Activated CD4-positive, alpha-beta T cell treated with anti-CD3 and anti-CD28 coated beads, Interleukin-2, amount 10 ng/mL, durations not matched to agents 24 days and 14 days (primary cell): ENCODE data around the gene SERPINE2. TPM values are rescaled to one million over a fixed set of nuclear protein-coding genes. Genes with fewer than 3 reads are reported as not detected.
A peak's percentile ranks its signal among the peaks of the same experiment; 100 is the strongest.

Source experiments
- DNase-seq: peaks from one replicate; pipeline ENCODE4 v3.0.0; 2022
- H3K27ac Mint-ChIP-seq: one replicate; pipeline ENCODE4 v1.8.0; 2022; ENCODE audit warnings: mild to moderate bottlenecking, mixed read lengths
- H3K27me3 Mint-ChIP-seq: one replicate; pipeline ENCODE4 v1.8.0; 2022; ENCODE audit warnings: mixed read lengths
- H3K36me3 Mint-ChIP-seq: one replicate; pipeline ENCODE4 v1.8.0; 2022; ENCODE audit warnings: low read depth, mild to moderate bottlenecking, mixed read lengths
- H3K4me1 Mint-ChIP-seq: one replicate; pipeline ENCODE4 v1.8.0; 2021; ENCODE audit warnings: mixed read lengths
- H3K4me3 Mint-ChIP-seq: one replicate; pipeline ENCODE4 v1.8.0; 2022; ENCODE audit warnings: mild to moderate bottlenecking, moderate library complexity, mixed read lengths
- H3K9me3 Mint-ChIP-seq: one replicate; pipeline ENCODE4 v1.8.0; 2021; ENCODE audit warnings: mixed read lengths
- intact Hi-C: fragments of 100-400 bp; cut with micrococcal nuclease; formaldehyde crosslinking; loops from one replicate; pipeline ENCODE4 v1.15.1; 2023
- total RNA-seq: library from RNA; stranded (reverse); gene quantifications from 2 replicates; pipeline ENCODE4 v1.2.3, GENCODE V29; 2022

SERPINE2 gene
- total RNA-seq, 1 donor from 2014 or later, result 23.2 TPM

- Mint-ChIP-seq H3K9me3 (no peaks in the 10 kb centered on the region), H3K4me1 (peaks cover 10% of the 10 kb centered on the region), H3K36me3 (peaks cover 4% of the 10 kb centered on the region), H3K4me3 (no peak overlapping the region), H3K27me3 (no peaks in the 10 kb centered on the region), H3K27ac (no peak overlapping the region)
- DNase-seq, result peak; percentile 90
- intact Hi-C loops, result loop anchor here (1.0 to 5.0 kb wide), 6 partner anchors 23 to 374 kb away; partner anchors contain the start of gene SERPINE2
These were observed 45.4 kb downstream of the SERPINE2 start for GRCh38 chr2:223993634-223994232.

GRCh38 chr2:223991611-223992010, 47.5 kb downstream of the SERPINE2 start:
- Mint-ChIP-seq H3K9me3 (no peaks in the 10 kb centered on the region), H3K27ac (no peak overlapping the region), H3K27me3 (no peaks in the 10 kb centered on the region), H3K36me3 (peaks cover 2% of the 10 kb centered on the region), H3K4me1 (peaks cover 10% of the 10 kb centered on the region), H3K4me3 (no peak overlapping the region)
- intact Hi-C loops, result loop anchor here (2.0 to 5.0 kb wide), 3 partner anchors 21 to 376 kb away; partner anchors contain the start of gene SERPINE2
- DNase-seq, result no peak

GRCh38 chr2:223989856-223990232, 49.2 kb downstream of the SERPINE2 start:
- Mint-ChIP-seq H3K27me3 (no peaks in the 10 kb centered on the region), H3K36me3 (peaks cover 2% of the 10 kb centered on the region)
- intact Hi-C loops, result loop anchor here (5.0 kb wide), 1 partner anchor 377 kb away; no protein-coding TSS in a partner anchor

DNA sequence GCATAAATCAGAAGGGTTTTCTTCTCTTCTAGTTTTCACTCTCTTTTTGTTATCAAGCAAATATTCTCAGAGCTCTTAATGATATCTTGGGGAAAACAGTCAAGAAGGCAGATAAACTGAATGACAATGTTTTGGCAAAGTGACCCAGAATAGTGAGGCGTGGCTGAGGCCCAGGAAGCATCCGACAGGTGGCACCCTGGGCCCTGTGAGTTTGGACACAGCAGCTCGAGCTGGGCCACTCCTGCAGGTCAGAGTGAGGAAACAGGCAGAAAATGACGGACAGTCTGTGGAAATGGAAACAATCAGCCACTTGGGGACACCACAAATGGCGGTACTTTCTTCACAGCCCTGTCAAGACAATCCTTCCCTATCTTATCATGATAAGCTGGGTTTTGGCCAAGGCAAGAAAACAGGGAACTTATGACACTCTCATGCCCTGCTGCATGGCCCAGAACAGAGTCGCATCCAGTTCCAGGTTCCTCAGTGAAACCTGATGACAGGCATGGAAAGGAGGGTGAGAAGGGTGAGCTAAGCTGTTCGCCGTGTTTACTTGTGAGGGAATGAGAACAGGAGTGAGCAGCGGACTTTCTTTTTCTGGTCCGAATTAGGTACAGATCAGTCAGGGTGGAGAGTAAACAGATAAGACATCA, 49.8 kb downstream of the SERPINE2 start:
- intact Hi-C loops, result no loop called here
- Mint-ChIP-seq H3K4me1 (peaks cover 3% of the 10 kb centered on the region), H3K4me3 (no peak overlapping the region), H3K36me3 (peaks cover 5% of the 10 kb centered on the region), H3K27ac (no peak overlapping the region), H3K9me3 (no peaks in the 10 kb centered on the region), H3K27me3 (no peaks in the 10 kb centered on the region)
- no peak for DNase-seq

More at GRCh38 chr2:223989856-223990232, 49.2 kb downstream of the SERPINE2 start:
- Mint-ChIP-seq H3K9me3 (no peaks in the 10 kb centered on the region), H3K4me3 (no peak overlapping the region), H3K27ac (no peak overlapping the region), H3K4me1 (peaks cover 5% of the 10 kb centered on the region)
- no peak for DNase-seq

DNA sequence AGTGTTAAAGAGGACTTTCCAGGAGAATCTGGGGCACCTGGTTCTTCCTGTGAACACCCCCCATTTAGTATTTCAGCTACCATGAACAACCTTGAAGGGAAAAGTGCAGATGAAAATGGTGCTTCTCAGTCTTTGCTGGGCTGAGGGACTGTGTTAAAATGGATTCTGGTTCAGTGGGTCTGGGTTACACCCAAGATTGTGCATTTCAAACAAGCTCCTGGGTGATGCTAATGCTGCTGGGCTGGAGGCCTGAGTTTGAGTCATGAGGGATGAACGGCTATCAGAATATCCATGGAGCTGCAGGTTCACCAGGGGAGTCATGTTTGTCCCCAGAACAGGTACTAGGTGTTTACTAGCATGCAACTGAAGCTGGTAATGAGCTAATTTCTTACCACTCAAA, 57.8 kb downstream of the SERPINE2 start:
- intact Hi-C loops, result no loop called here
- Mint-ChIP-seq H3K27me3 (no peaks in the 10 kb centered on the region), H3K27ac (no peak overlapping the region), H3K9me3 (no peaks in the 10 kb centered on the region), H3K36me3 (peaks cover 10% of the 10 kb centered on the region), H3K4me1 (no peaks in the 10 kb centered on the region), H3K4me3 (no peak overlapping the region)
- DNase-seq, result no peak

- intact Hi-C loops, result no loop called here
- Mint-ChIP-seq H3K27me3 (no peaks in the 10 kb centered on the region), H3K4me3 (no peak overlapping the region), H3K27ac (no peak overlapping the region), H3K9me3 (no peaks in the 10 kb centered on the region), H3K4me1 (no peaks in the 10 kb centered on the region), H3K36me3 (peaks cover 10% of the 10 kb centered on the region)
- no peak for DNase-seq
These were observed 58.3 kb downstream of the SERPINE2 start for GRCh38 chr2:223980803-223981202.

DNA sequence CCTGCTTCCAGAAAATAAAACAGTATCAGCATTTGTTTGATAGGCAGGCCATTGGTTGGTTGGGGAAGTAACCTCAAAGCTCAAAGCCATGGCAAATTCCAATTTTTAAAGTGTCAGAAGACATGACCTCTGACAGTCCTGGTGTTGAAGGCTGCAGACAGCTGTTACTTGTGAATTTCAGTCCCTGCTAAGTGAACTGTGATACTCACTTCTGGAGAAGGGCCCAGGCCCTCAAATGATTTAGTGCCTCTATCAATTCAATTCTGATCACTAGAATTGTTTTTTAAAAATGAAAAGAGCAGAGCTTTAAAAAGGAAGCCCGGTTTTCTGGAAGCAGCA, 58.7 kb downstream of the SERPINE2 start:
- no peak for DNase-seq
- H3K9me3 Mint-ChIP-seq, result no peaks in the 10 kb centered on the region
- H3K36me3 Mint-ChIP-seq, result peaks cover 10% of the 10 kb centered on the region
- no peak overlapping the region for H3K4me3 Mint-ChIP-seq
- intact Hi-C loops, result no loop called here
- H3K4me1 Mint-ChIP-seq, result no peaks in the 10 kb centered on the region
- H3K27ac Mint-ChIP-seq, result no peak overlapping the region
- H3K27me3 Mint-ChIP-seq, result no peaks in the 10 kb centered on the region

DNA sequence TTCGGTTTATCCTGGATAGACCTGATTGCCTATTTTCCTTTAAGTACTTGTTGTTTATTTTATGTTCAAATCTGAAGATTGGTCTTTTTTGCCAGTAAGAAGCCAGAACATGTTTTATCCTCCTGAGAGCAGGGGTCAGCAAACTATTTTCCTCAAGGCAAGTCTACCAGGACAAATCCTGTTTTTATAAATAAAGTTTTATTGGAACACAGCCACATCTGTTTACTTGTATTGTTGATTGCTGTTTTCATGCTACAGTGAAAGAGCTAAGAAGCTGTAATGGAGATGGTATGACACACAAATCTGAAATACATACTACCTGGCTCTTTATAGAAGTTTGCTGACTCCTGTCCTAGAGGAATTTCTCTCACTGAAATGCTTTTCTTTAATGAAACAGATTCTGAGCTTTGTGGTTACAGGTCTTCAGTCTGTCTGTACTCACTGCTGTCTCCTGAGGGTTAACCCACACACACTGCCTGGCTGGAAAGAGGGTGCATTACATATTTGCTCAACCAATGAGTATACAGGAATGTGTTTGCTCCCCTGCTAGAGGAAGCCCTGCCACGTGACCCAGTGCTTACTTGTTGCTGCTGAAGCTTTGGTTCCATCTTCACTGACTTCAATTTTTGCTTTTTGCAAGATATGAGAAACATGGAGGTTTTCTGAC, 59.2 kb downstream of the SERPINE2 start:
- Mint-ChIP-seq H3K27ac (no peak overlapping the region), H3K27me3 (no peaks in the 10 kb centered on the region), H3K9me3 (no peaks in the 10 kb centered on the region), H3K4me3 (no peak overlapping the region), H3K36me3 (peaks cover 10% of the 10 kb centered on the region), H3K4me1 (no peaks in the 10 kb centered on the region)
- intact Hi-C loops, result no loop called here
- DNase-seq, result no peak

DNA sequence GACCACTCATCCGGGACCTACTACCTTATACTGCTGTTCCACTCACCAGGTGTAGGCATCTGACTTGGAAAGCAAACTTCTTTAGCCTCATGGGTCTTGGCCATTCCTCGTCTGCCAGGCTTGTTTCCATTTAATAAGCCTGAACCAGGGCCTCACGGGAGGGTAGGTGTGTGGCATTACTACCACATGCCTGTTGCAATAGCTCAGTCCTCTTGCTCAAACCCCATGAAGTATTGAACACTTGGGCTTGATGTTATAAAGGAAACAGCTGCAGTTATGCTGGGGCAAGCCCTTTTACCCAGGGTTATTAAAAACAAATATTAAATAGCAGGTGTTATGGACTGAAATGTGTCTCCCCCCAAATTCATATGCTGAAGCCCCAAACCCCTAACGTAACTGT, 60.6 kb downstream of the SERPINE2 start:
- peaks cover 4% of the 10 kb centered on the region for H3K36me3 Mint-ChIP-seq
- DNase-seq, result no peak
- H3K4me1 Mint-ChIP-seq, result no peaks in the 10 kb centered on the region
- no peak overlapping the region for H3K4me3 Mint-ChIP-seq
- H3K9me3 Mint-ChIP-seq, result no peaks in the 10 kb centered on the region
- no peak overlapping the region for H3K27ac Mint-ChIP-seq
- intact Hi-C loops, result no loop called here
- H3K27me3 Mint-ChIP-seq, result no peaks in the 10 kb centered on the region

GRCh38 chr2:223976635-223977226, 62.4 kb downstream of the SERPINE2 start:
- intact Hi-C loops, result no loop called here
- Mint-ChIP-seq H3K27me3 (no peaks in the 10 kb centered on the region), H3K36me3 (peaks cover 1% of the 10 kb centered on the region), H3K27ac (no peak overlapping the region), H3K4me1 (no peaks in the 10 kb centered on the region), H3K4me3 (no peak overlapping the region), H3K9me3 (no peaks in the 10 kb centered on the region)
- DNase-seq, result no peak

GRCh38 chr2:223973606-223974005, 65.5 kb downstream of the SERPINE2 start:
- no peaks in the 10 kb centered on the region for H3K9me3 Mint-ChIP-seq
- H3K4me1 Mint-ChIP-seq, result peaks cover 5% of the 10 kb centered on the region
- H3K27me3 Mint-ChIP-seq, result no peaks in the 10 kb centered on the region
- DNase-seq, result no peak
- intact Hi-C loops, result no loop called here
- no peak overlapping the region for H3K27ac Mint-ChIP-seq
- no peak overlapping the region for H3K4me3 Mint-ChIP-seq
- peaks cover 6% of the 10 kb centered on the region for H3K36me3 Mint-ChIP-seq

GRCh38 chr2:223972656-223973102, 66.4 kb downstream of the SERPINE2 start:
- Mint-ChIP-seq H3K4me3 (no peak overlapping the region), H3K27me3 (no peaks in the 10 kb centered on the region), H3K27ac (no peak overlapping the region), H3K4me1 (peaks cover 5% of the 10 kb centered on the region), H3K9me3 (no peaks in the 10 kb centered on the region), H3K36me3 (peaks cover 8% of the 10 kb centered on the region)
- no peak for DNase-seq
- intact Hi-C loops, result no loop called here

DNA sequence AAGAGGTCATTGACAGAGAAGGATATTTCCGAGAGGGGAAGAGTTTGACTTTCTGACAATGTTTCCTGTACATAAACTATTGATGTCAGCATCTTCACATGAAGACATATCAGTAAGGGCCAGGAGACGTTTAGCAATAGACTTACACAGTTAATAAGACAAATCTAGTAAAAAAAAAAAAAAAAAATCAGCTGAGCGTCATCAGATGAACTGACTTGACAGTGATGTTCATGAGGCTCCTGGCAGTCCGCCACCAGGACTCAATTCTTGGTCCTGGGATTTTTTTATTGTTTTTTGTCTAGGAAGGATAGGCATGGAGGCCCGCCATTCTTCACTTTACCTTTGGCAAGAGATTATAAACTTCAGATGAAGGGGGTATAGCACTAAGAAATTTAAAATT, 67.4 kb downstream of the SERPINE2 start:
- Mint-ChIP-seq H3K4me1 (peaks cover 6% of the 10 kb centered on the region), H3K27ac (no peak overlapping the region), H3K36me3 (peaks cover 13% of the 10 kb centered on the region), H3K27me3 (no peaks in the 10 kb centered on the region), H3K4me3 (no peak overlapping the region), H3K9me3 (no peaks in the 10 kb centered on the region)
- DNase-seq, result no peak
- intact Hi-C loops, result loop anchor here (2.0 kb wide), 2 partner anchors 21 to 397 kb away; no protein-coding TSS in a partner anchor
